ENCODE results near the gene KIR3DL2. TPM values are rescaled to one million over a fixed set of nuclear protein-coding genes. Genes with fewer than 3 reads are reported as not detected.

Gene KIR3DL2
- total RNA-seq, 1 donor from 2014 or later, result not detected

Other genes starting within 250 kb of the KIR3DL2 start
- gene LILRB1, start 220.0 kb upstream of the KIR3DL2 start, total RNA-seq, result 1.3 TPM
- gene LILRB4, start 187.5 kb upstream of the KIR3DL2 start, total RNA-seq, result 0.48 TPM
- not detected for gene KIR3DL3, start 126.0 kb upstream of the KIR3DL2 start, total RNA-seq
- gene KIR2DL3, start 111.9 kb upstream of the KIR3DL2 start, total RNA-seq, result not detected
- not detected for gene KIR2DL1, start 80.7 kb upstream of the KIR3DL2 start, total RNA-seq
- not detected for gene KIR2DL4, start 46.8 kb upstream of the KIR3DL2 start, total RNA-seq
- not detected for gene KIR3DL1, start 34.0 kb upstream of the KIR3DL2 start, total RNA-seq
- gene KIR2DS4, start 17.8 kb upstream of the KIR3DL2 start, total RNA-seq, result not detected
- gene FCAR, start 23.8 kb downstream of the KIR3DL2 start, total RNA-seq, result 0.16 TPM
- 0.44 TPM for gene NCR1, start 55.7 kb downstream of the KIR3DL2 start, total RNA-seq
- not detected for gene NLRP7, start 97.1 kb downstream of the KIR3DL2 start, total RNA-seq
- gene NLRP2, start 115.9 kb downstream of the KIR3DL2 start, total RNA-seq, result 71.6 TPM
- 0.40 TPM for gene GP6, start 187.8 kb downstream of the KIR3DL2 start, total RNA-seq
- 33.7 TPM for gene RDH13, start 212.7 kb downstream of the KIR3DL2 start, total RNA-seq
- 199 TPM for gene EPS8L1, start 225.4 kb downstream of the KIR3DL2 start, total RNA-seq